HG03460 (cell line): ENCODE results near the gene CHRNA10.

Source experiments
- ATAC-seq: cut with Tn5 transposase; IDR thresholded peaks from one replicate; pipeline ENCODE4 v1.9.1; 2021; ENCODE audit not compliant: unreplicated experiment

CHRNA10 gene

DNA sequence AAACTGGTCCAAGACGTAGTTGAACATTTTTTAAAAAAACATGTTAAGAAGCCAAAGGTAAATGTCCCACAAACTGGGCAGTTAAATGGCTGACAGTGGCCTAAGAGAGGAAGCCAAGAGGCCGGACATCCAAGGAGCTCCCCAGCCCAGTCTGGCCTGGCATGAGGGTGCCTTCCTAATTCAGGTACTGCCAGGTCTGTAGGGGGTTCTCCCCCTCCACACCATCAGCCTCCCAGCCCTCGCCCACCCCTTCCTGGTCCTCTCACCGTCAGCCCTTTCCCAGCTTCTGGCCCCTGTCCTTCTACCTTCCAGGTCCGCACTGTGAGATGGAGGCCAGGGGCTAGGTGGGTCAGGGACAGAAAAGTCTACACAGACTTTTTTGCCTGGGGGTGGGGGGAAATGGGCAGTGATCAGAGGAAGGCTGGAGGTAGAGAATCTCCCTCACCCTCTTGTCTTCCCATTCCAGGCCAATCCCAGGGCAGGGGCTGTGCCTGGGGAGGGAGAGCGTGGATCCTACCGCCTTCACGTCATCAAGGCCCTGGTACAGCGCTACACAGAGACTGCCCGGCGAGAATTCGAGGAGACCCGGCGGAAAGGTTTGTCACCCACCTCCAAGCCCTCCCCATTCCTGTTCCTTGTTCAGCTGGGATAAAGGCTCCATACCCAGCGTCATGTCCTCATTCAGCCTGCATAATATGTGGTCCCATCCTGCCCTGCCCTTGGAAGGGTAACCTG, 35.4 kb downstream of the CHRNA10 start:
- no peak for ATAC-seq

DNA sequence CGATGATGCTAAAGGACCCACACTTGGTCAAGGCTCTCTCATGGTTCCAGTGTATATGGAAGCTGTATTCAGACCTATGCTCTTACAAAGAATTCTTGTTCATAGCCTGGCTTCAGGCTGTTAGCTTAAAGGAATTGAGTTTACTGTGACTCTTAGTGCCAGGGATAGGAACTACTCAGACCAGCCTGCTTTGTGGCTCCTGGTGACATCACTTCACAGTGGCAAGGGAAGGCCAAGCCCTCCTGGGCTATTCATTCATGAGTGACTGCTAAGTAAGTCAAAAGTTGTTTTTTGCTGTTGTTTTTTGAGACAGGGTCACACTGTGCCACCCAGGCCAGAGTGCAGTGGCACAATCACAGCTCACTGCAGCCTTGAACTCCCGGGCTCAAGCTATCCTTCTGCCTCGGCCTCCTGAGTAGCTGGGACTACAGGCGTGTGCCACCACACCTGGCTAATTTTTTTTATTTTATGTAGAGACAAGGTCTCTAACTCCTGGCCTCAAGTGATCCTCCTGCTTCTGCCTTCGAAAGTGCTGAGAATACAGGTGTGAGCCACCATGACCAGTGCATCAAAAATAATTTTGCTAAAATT, 39.0 kb downstream of the CHRNA10 start:
- ATAC-seq, result no peak

DNA sequence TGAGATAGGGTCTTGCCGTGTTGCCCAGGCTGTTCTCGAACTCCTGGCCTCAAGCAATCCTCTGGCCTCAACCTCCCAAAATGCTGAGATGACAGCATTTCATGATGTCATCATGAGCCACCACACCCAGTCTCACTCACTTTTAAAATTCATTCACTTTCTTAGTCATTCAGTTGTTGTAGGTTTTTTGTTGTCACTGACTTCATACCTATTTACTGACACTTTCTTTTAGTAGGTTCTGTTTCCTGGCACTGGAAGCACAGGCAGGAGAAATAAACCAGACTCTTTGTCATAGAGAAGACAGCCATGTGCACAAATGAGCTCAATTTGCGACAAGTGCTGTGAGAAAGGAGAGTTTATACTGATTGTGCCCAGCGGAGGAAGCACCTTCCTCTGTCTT, 39.9 kb downstream of the CHRNA10 start:
- no peak for ATAC-seq

DNA sequence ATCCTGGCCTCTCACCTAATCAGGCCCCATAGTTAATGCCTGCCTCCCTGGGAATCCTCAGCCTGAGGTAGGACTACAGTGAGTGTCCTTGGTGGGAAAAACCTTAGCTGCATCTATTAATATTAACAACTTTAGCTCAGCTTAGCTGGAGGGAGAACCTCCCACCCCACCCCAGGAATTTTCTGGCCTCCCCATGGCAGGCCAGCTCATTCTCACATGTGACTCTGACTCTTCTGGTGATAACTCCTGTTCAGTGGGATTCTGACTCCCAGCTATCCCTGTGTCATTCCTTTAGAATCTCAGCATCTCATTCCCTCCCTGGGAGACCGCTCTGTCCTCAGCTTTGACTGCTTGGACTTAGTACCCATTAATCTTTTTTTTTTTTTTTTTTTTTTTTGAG, 43.9 kb downstream of the CHRNA10 start:
- no peak for ATAC-seq

DNA sequence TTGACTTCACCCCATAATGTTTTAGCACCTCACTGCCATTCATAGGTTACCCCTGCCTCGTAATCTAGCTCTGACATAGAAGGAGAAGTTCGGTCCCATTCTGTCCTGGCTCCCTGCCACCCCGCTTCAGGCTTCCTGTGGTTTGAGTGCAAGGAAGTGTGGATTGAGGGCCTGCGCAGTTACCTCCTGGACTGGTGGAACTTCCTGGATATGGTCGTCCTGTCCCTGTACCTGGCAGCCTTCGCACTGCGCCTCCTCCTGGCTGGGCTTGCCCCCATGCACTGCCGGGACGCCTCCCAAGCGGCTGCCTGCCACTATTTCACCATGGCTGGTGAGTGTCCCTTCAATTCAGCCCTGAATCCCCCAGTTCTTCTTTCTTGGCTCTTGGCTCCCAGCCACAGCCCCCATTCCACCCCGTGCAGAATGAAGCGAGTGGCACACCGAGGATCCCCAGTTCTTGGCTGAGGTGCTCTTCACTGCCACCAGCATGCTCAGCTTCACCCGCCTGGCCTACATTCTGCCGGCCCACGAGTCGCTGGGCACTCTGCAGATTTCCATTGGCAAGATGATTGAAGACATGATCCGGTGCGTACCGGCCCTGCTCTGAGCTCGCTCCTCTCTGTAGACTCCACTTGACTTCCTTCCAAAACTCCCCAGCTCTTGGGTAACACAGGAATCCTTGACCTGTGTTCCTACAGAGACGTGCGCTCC, 44.8 kb downstream of the CHRNA10 start:
- no peak for ATAC-seq

DNA sequence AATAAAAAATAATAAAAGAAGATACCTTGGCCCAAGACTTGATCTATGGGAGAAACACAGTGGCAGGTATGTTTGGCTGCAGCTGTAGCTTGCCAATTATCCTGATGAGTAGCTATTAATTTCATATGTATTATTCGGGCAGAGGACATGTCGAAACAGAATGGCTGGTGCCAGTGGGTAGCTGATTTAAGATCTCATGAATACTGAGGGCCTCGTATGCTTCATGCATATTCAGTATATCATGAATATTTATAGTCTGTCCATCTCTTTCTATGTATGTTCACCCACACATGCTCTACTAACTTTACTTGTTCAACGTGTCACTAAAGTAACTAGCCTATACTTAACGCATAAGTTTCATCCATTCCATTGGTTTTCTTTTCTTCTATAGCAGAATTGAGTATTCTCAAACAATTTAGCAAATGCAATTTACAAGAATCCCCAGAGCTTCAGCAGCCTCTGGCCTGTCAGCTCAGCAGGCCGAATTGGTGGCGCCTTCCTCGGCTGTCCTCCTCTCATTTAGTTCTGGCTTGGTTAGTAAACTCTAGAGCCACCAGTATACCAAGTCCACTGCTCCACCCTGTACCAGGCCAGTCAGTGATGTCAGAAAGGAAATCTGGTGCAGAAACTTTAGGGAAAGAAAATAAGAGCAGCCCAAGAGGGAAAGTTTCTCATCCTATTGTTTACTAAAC, 47.3 kb downstream of the CHRNA10 start:
- ATAC-seq, result no peak

DNA sequence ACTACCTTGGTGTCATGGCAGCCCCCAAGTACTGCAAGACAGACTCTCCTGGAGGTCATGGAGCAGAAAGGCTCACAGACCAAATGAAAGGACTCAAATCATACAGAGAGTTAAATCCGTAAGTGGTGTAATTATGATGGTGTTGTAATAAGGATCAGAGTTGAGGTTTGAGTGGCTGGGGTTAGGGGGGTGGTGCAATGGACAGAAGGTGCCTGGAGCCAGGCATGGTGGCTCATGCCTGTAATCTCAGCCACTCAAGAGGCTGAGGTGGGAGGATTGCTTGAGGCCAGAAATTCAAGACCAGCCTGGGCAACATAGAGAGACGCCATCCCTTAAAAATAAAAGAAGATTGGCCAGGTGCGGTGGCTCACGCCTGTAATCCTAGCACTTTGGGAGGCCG, 48.1 kb downstream of the CHRNA10 start:
- ATAC-seq, result no peak

DNA sequence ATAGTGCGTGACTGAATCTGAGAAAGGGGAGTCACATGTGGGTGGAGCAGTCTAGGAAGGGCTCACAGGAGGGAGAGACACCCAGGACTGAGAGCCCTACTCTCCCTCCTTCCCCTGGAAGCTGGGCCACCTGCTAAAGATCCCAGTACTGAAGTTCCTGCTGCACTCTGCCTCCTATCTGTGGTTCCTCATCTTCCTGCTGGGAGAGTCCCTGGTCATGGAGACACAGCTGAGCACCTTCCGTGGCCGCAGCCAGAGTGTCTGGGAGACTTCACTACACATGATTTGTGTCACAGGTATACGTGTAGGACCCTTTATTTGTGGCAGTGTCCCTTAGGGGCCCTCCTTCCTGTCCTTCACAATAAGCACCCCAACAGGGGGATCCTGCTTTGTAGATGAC, 48.7 kb downstream of the CHRNA10 start:
- no peak for ATAC-seq

DNA sequence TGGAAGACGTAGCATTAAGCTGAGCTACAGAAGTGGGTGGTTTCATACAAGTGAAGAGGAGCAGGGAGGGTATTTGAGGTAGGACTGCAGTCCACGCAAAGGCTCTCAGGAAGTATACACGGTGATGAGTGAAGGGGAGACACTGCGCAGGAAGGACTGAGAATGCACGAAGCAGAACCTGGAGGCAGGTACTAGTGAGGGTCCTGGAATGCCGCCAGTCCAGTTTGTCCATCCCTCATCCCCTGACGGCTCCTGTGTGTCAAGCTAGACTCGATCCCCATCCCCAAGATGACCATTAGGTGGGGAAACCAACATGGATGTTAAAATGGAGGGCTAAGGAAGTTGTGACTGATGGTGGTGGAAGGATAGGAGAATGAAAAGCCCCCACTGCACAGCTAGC, 53.2 kb downstream of the CHRNA10 start:
- ATAC-seq, result no peak

DNA sequence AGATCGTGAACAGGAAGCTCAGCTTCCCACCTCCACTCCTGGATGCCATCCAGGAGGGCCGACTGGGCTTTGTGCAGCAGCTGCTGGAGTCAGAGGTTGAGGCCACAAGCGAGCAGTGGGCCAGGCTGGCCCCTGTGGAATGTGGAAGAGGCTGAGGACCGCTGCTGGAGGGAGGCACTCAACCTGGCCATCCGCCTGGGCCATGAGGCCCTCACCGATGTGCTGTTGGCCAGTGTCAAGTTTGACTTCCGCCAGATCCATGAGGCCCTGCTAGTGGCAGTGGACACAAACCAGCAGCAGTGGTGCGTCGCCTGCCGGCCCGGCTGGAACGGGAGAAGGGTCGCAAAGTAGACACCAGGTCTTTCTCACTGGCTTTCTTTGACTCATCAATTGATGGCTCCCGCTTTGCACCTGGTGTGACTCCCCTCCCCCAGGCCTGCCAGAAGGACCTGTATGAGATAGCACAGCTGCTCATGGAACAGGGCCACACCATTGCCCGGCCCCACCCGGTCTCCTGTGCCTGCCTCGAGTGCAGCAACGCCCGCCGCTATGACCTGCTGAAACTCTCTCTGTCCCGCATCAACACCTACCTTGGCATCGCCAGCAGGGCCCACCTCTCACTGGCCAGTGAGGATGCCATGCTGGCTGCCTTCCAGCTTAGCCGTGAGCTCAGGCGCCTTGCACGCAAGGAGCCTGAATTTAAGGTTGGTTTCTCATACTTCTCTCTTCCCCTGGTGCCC, 54.3 kb downstream of the CHRNA10 start:
- ATAC-seq, result no peak

DNA sequence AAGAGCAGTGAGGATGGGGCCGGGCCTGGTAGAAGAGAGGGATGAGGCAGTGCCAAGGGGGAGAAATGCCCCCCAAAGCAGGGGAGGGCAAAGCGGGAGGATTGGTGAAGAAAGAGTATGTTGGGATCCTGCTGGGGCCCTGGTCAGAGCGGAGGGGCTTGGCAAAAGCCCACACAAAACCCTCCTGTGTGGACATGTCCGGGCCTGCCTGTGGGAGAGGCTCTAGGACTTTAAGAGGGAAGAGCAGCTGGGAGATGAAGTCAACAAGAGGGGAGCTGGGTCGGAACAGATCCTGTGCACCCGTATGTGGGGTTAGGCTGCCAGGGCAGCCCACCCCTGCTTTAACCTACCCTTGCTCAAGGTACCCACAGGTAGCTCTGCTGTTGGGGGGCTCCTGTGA, 55.2 kb downstream of the CHRNA10 start:
- no peak for ATAC-seq
